BJ (cell line): ENCODE data around the gene OR2A7. TPM values are rescaled to one million over a fixed set of nuclear protein-coding genes. Genes with fewer than 3 reads are reported as not detected.
"Not testable (repeated sequence)": the region's sequence is repeated elsewhere in the genome, so short reads cannot be mapped to it uniquely, and the experiment has no call there.

Experiments
- CTCF ChIA-PET: fragments of 350-600 bp; formaldehyde crosslinking; extraction: SDS; loops from one replicate; lab custom pipeline; 2021; ENCODE audit warnings: antibody characterized with exemption, inconsistent platforms; lab: Yijun Ruan, JAX
- POLR2A ChIA-PET: fragments of 300-600 bp; sonication (Branson Sonifier 250); formaldehyde crosslinking; extraction: SDS; loops from one replicate; lab custom pipeline; 2021; ENCODE audit warnings: antibody characterized with exemption; lab: Charles Lee
- DNase-seq: peaks from one replicate; pipeline ENCODE4 v3.0.0-alpha.2; 2011; ENCODE audit warnings: low read depth
- H3K27me3 ChIP-seq: 2 replicates; pipeline ENCODE4 v1.6.0; 2011; ENCODE audit warnings: low read length; ENCODE audit not compliant: control insufficient read depth, insufficient read depth
- H3K36me3 ChIP-seq: 2 replicates; pipeline ENCODE4 v1.5.1; 2011; ENCODE audit warnings: low read length; ENCODE audit not compliant: control insufficient read depth, insufficient read depth
- H3K4me3 ChIP-seq: 2 replicates; pipeline ENCODE4 v1.5.1; 2011; ENCODE audit warnings: low read depth, mild to moderate bottlenecking, control low read depth, low read length
- polyA minus RNA-seq: library from RNA; depleted of rRNA, polyadenylated mRNA; stranded (reverse); fragments of >200 nt; gene quantifications from 2 replicates; pipeline ENCODE4 v1.2.3, GENCODE V29; 2011; rRNA and poly(A)+ RNA removed
- polyA plus RNA-seq: library from polyadenylated mRNA; depleted of rRNA; stranded (reverse); fragments of >200 nt; gene quantifications from 2 replicates; pipeline ENCODE4 v1.2.3, GENCODE V29; 2011; rRNA removed

OR2A7 gene
- polyA plus RNA-seq (0.53 and 0.86 TPM in 2 replicates), polyA minus RNA-seq (0.67 and 1.1 TPM in 2 replicates)

GRCh38 chr7:144264692-144265091, at the start of gene OR2A7:
TSS of gene OR2A7 (minus strand) at chr7:144264792. CDS start at chr7:144259628, 5,164 bp downstream.
- H3K4me3 ChIP-seq, H3K27me3 ChIP-seq, H3K36me3 ChIP-seq, POLR2A ChIA-PET, CTCF ChIA-PET, DNase-seq: not testable (repeated sequence)

GRCh38 chr7:144311872-144312469, 47.4 kb upstream of the OR2A7 start, which contains the start of gene OR2A1:
TSS of gene OR2A1 (plus strand) at chr7:144312419. CDS start at chr7:144318125, 5,706 bp downstream.
- H3K4me3 ChIP-seq, H3K27me3 ChIP-seq, DNase-seq, H3K36me3 ChIP-seq, CTCF ChIA-PET, POLR2A ChIA-PET: not testable (repeated sequence)

GRCh38 chr7:144311218-144311617, 46.6 kb upstream of the OR2A7 start:
- POLR2A ChIA-PET, H3K36me3 ChIP-seq, DNase-seq, CTCF ChIA-PET, H3K27me3 ChIP-seq, H3K4me3 ChIP-seq: not testable (repeated sequence)

GRCh38 chr7:144309702-144310101, 45.1 kb upstream of the OR2A7 start:
- H3K4me3 ChIP-seq, H3K36me3 ChIP-seq, DNase-seq, H3K27me3 ChIP-seq, CTCF ChIA-PET, POLR2A ChIA-PET: not testable (repeated sequence)

GRCh38 chr7:144305156-144305555, 40.6 kb upstream of the OR2A7 start:
- CTCF ChIA-PET, POLR2A ChIA-PET, DNase-seq, H3K36me3 ChIP-seq, H3K4me3 ChIP-seq, H3K27me3 ChIP-seq: not testable (repeated sequence)

- CTCF ChIA-PET, result not testable (repeated sequence)
These were observed 39.0 kb upstream of the OR2A7 start for GRCh38 chr7:144303607-144304006.

GRCh38 chr7:144302578-144303303, 38.1 kb upstream of the OR2A7 start:
- H3K27me3 ChIP-seq, H3K36me3 ChIP-seq, DNase-seq, CTCF ChIA-PET, H3K4me3 ChIP-seq, POLR2A ChIA-PET: not testable (repeated sequence)

More at GRCh38 chr7:144303607-144304006, 39.0 kb upstream of the OR2A7 start:
- POLR2A ChIA-PET, H3K4me3 ChIP-seq, H3K36me3 ChIP-seq, DNase-seq, H3K27me3 ChIP-seq: not testable (repeated sequence)

- CTCF ChIA-PET, H3K4me3 ChIP-seq, DNase-seq, H3K27me3 ChIP-seq, H3K36me3 ChIP-seq, POLR2A ChIA-PET: not testable (repeated sequence)
These were observed 29.4 kb upstream of the OR2A7 start for GRCh38 chr7:144293794-144294499.

- H3K27me3 ChIP-seq, DNase-seq, POLR2A ChIA-PET, CTCF ChIA-PET, H3K4me3 ChIP-seq, H3K36me3 ChIP-seq: not testable (repeated sequence)
These were observed 28.0 kb upstream of the OR2A7 start for GRCh38 chr7:144292384-144293161.

GRCh38 chr7:144291607-144292006, 27.0 kb upstream of the OR2A7 start:
- H3K36me3 ChIP-seq, CTCF ChIA-PET, DNase-seq, POLR2A ChIA-PET, H3K4me3 ChIP-seq, H3K27me3 ChIP-seq: not testable (repeated sequence)

- H3K27me3 ChIP-seq, DNase-seq, H3K4me3 ChIP-seq, POLR2A ChIA-PET, CTCF ChIA-PET, H3K36me3 ChIP-seq: not testable (repeated sequence)
These were observed 22.7 kb upstream of the OR2A7 start for GRCh38 chr7:144287171-144287784.

- POLR2A ChIA-PET, result not testable (repeated sequence)
These were observed 19.1 kb upstream of the OR2A7 start for GRCh38 chr7:144283716-144284115.

More at GRCh38 chr7:144283716-144284115, 19.1 kb upstream of the OR2A7 start:
- CTCF ChIA-PET, H3K27me3 ChIP-seq, DNase-seq, H3K4me3 ChIP-seq, H3K36me3 ChIP-seq: not testable (repeated sequence)
